ENCODE measurements around the gene PI4KA.
"Not testable (repeated sequence)": the region's sequence is repeated elsewhere in the genome, so short reads cannot be mapped to it uniquely, and the experiment has no call there.

PI4KA gene

GRCh38 chr22:20858615-20859416 lies at the start of gene PI4KA, which contains the start of gene SNAP29:
PI4KA (minus strand) TSS chr22:20858811; CDS start chr22:20858725, 86 bp downstream.
SNAP29 (plus strand) TSS chr22:20859007; CDS start chr22:20859111, 104 bp downstream.
- peak; percentile 97 for DNase-seq (ENCODE audit: low read depth)

- no peak for DNase-seq (ENCODE audit: low read depth)
Observed at GRCh38 chr22:20906387-20906767, 47.8 kb upstream of the PI4KA start.

- no peak for DNase-seq (ENCODE audit: low read depth)
Observed at GRCh38 chr22:20905415-20906386, 47.1 kb upstream of the PI4KA start.

GRCh38 chr22:20904980-20905355 lies 46.4 kb upstream of the PI4KA start:
- no peak for DNase-seq (ENCODE audit: low read depth)

GRCh38 chr22:20904008-20904979 lies 45.7 kb upstream of the PI4KA start:
- DNase-seq (ENCODE audit: low read depth) = no peak

GRCh38 chr22:20903093-20903492 lies 44.5 kb upstream of the PI4KA start:
- DNase-seq (ENCODE audit: low read depth) = no peak

- DNase-seq (ENCODE audit: low read depth) = not testable (repeated sequence)
Observed at GRCh38 chr22:20901093-20902033, 42.8 kb upstream of the PI4KA start.

- no peak for DNase-seq (ENCODE audit: low read depth)
Observed at GRCh38 chr22:20899827-20900423, 41.3 kb upstream of the PI4KA start.

GRCh38 chr22:20897737-20898136 lies 39.1 kb upstream of the PI4KA start:
- DNase-seq (ENCODE audit: low read depth) = not testable (repeated sequence)

GRCh38 chr22:20890975-20891374 lies 32.4 kb upstream of the PI4KA start:
- no peak for DNase-seq (ENCODE audit: low read depth)

- DNase-seq (ENCODE audit: low read depth) = no peak
Observed at GRCh38 chr22:20889904-20890540, 31.4 kb upstream of the PI4KA start.

- DNase-seq (ENCODE audit: low read depth) = no peak
Observed at GRCh38 chr22:20889025-20889704, 30.6 kb upstream of the PI4KA start.

GRCh38 chr22:20887375-20887774 lies 28.8 kb upstream of the PI4KA start:
- DNase-seq (ENCODE audit: low read depth) = no peak

- peak; percentile 3 for DNase-seq (ENCODE audit: low read depth)
Observed at GRCh38 chr22:20885557-20886323, 27.1 kb upstream of the PI4KA start.

- DNase-seq (ENCODE audit: low read depth) = no peak
Observed at GRCh38 chr22:20885017-20885556, 26.5 kb upstream of the PI4KA start.

GRCh38 chr22:20884454-20884853 lies 25.8 kb upstream of the PI4KA start:
- no peak for DNase-seq (ENCODE audit: low read depth)

- DNase-seq (ENCODE audit: low read depth) = no peak
Observed at GRCh38 chr22:20882855-20883254, 24.2 kb upstream of the PI4KA start.
